GM04504 (cell line): Measurements from ENCODE around the gene AWAT1.
"Not testable (repeated sequence)": the region's sequence is repeated elsewhere in the genome, so short reads cannot be mapped to it uniquely, and the experiment has no call there.

ENCODE experiments used
- DNase-seq: peaks from one replicate; pipeline ENCODE4 v3.0.0-alpha.2; 2012; ENCODE audit warnings: low read depth

AWAT1 gene

DNA sequence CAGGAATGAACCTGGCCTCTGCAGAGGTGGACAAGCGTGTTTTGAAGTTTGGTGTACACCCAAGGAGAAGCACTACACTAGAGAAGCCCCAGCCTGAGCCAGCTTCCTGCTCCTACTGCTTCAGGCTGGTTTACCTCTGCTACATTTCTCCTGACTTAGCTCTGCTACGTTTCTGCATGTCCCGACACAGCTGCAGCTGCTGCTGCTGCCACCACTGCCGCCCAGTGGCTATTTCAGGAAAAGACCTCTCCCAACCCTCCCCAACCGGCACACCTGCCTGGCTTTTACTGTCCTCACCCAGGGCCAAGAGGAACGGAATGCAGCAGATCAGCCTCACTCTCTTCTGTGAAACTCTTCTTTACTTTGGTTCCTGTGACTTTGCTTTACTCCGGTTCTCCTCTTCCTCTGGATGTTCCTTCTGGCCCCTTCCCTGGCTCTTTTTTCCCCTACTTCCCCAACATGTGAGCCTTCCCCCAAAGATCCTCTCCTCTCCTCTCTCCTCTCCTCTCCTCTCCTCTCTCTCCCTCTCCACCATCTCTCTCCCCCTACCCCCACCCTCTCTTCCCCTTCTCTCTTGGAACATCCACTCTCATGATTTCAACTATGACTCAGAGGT lies 28.6 kb downstream of the AWAT1 start:
- no peak for DNase-seq

DNA sequence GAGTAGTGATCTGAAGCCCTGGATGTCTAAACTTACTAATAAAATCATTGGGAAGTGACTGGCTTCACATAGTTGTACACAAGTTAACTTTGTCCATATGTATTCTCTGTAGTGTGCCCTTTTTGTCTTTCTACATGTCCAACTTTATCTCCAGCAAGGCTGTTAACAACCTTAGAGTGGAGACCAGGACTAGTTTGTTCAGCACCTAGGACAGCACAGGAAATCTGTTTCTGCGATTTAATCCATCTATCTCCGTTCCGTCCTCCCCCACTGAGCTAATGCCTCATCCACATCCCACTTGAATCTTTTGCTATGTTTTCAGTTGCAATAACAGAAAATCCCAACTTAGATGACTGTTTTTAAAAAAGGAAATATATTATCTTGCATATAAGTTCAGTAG lies 30.3 kb downstream of the AWAT1 start:
- DNase-seq: no peak

DNA sequence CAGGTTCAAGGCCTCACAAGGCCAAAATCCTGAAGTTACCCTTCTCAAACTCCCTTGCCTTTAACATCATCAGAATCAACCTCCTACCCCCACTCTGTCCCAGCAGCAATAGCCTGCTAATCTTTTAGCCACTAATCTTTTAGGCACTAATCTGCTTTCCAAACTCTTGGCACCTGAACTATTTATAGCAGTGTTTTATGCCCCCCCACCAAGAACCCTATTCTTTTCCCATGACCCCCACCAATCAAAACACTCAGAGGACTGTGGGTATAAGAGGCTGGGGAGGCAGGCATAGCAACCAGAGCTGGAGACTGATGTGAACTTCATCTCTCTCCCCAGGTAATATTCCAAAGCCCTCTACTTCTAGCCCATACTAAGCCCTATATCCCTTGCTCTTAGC lies 33.6 kb downstream of the AWAT1 start, which contains the start of gene ARR3:
Gene ARR3, plus strand, starts transcription at position 301 of the 400 bp plus-strand sequence. CDS start 1,052 bp downstream, outside the sequence.
- no peak for DNase-seq

DNA sequence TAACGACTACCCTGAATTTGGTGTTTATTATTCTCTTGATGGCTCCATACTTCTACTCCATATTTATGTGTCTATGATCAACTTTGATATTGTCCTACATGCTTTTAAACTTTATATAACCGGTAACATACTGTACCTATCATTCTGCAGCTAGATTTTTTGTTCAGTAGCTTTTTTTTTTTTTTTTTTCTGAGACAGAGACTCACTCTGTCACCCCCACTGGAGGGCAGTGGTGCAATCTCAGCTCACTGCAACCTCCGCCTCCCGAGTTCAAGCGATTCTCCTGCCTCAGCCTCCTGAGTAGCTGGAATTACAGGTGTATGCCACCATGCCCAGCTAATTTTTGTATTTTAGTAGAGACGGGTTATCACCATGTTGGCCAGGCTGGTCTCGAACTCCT lies 39.6 kb downstream of the AWAT1 start:
- not testable (repeated sequence) for DNase-seq

DNA sequence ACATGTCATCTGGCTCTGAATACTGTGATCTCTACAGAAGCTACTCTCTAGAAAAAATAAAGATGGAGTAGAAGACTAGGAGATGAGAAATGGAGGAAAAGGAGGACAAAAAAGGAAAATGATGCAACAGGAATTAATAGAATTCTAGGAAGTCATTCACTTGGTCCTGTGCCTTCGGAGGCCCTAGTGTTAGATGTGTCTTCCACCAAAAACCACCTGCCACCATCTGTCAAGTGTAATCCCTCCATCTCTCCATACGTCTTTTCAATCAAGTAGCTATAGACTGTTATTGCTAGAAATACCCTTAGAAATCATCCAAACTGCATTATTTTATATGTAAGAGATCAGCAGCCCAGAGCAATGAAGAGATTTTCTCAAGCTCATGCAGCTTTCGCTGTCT lies 44.6 kb downstream of the AWAT1 start:
- DNase-seq: no peak

DNA sequence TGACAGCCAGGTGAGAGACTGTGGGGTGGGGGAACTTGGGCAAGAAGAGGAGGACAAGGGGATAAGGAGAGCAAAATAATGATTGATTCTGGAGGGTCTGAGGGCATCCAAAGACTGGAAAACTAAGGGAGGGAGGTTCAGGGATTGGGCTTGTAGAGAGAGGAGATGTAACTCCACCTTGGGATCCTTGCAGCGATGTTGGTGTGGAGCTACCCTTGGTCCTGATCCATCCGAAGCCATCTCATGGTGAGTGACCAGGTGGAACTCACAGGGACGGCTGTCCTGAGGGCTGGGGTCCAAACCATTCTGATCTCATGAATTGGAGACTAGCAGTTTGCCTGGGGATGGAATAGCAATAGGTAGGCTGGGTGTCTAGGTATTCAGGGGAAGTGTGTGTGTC lies 46.1 kb downstream of the AWAT1 start:
- no peak for DNase-seq

DNA sequence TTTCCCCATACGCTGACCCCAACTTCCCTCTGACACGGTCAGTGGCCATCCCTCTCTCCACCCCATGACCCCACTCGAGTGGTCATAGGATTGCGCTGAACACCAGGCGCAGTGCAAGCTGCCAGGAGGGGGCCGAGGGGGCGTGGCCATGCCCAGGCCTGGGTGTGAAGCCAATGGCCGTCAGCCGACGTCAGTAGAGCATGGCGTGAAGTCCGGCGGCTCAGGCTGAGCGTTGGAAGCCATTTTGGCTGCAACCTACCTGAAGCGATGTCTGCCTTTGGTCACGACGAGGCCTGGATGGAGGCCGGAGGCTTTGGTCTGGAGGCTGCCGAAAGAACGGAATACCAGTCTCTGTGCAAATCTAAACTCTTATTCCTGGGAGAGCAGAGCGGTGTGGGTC lies 47.5 kb downstream of the AWAT1 start, which contains the start of gene RAB41:
Gene RAB41, plus strand, starts transcription at position 222 of the 400 bp plus-strand sequence. Its CDS starts 46 bp downstream, at position 268.
- DNase-seq: no peak

DNA sequence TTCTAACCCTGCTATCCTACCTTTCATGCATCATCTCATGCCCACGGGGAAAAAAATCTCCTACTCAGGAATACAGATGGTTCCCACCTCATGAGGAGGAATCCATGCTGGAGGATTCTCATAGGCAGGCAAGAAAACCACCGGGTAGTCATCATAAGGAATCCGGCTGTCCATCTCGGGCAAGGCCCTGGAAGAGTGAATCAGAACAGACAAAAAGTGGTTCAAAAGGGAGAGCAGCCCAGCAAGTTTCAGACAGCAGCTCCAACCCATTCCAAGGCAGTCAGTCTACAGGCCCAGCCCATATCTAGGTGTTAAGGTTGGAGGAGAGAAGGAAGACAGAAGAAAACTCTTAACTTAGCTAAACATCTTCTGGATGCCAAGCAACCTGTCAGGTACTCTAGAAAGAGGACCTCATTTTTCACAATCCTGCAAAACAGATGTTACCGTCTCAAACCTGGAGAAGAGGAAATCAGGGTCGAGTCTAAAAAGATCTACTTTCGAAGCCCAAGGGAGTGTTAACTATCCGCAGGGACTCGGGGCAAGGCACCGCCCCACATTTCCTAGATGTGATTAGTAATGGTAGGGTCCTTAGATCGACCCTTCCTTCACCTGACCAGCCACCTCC lies 54.8 kb downstream of the AWAT1 start:
- no peak for DNase-seq
